HEK293 (cell line): Measurements from ENCODE around the gene TRIM9.

Source experiments
- CTCF ChIP-seq: fragments of 450-650 bp; formaldehyde crosslinking; IDR thresholded peaks from 2 replicates; pipeline ENCODE4 v1.5.1; 2016; ENCODE audit warnings: missing biosample characterization, missing genetic modification characterization
- YY1 ChIP-seq: fragments of 450-650 bp; formaldehyde crosslinking; IDR thresholded peaks from 2 replicates; pipeline ENCODE4 v1.5.1; 2018; ENCODE audit warnings: missing biosample characterization, missing genetic modification characterization
- ZNF521 ChIP-seq: fragments of 450-650 bp; formaldehyde crosslinking; IDR thresholded peaks from 2 replicates; pipeline ENCODE4 v1.5.1; 2017; ENCODE audit warnings: missing biosample characterization, mild to moderate bottlenecking, missing genetic modification characterization
- ZSCAN4 ChIP-seq: fragments of 450-650 bp; formaldehyde crosslinking; IDR thresholded peaks from 2 replicates; pipeline ENCODE4 v1.5.1; 2017; ENCODE audit warnings: missing biosample characterization, missing genetic modification characterization

- TF ChIP-seq ZSCAN4 (tag by site-specific recombination) (no peak), YY1 (tag by site-specific recombination) (no peak), CTCF (no peak), ZNF521 (tag by site-specific recombination) (no peak)
These were observed 131.0 kb downstream of the TRIM9 start for GRCh38 chr14:50963919-50964318.
